HepG2 (cell line): Measurements from ENCODE around the gene VAMP8. TPM values are rescaled to one million over a fixed set of nuclear protein-coding genes. Genes with fewer than 3 reads are reported as not detected.

ENCODE experiments used
- BRCA1 ChIP-seq: sonication (generic); formaldehyde crosslinking; IDR thresholded peaks from 2 replicates; pipeline ENCODE4 v1.4.0; 2020; ENCODE audit warnings: missing genetic modification reagents
- HNF4A ChIP-seq: sonication (generic); formaldehyde crosslinking; IDR thresholded peaks from 2 replicates; pipeline ENCODE4 v1.4.0; 2020; ENCODE audit warnings: missing genetic modification reagents
- ZFP37 ChIP-seq: sonication (generic); formaldehyde crosslinking; IDR thresholded peaks from 2 replicates; pipeline ENCODE4 v1.4.0; 2020; ENCODE audit warnings: missing genetic modification reagents, borderline replicate concordance
- ZSCAN21 ChIP-seq: sonication (generic); formaldehyde crosslinking; IDR thresholded peaks from 2 replicates; pipeline ENCODE4 v1.8.0; 2022; ENCODE audit warnings: mild to moderate bottlenecking, missing genetic modification reagents, moderate library complexity, borderline replicate concordance
- ZSCAN22 ChIP-seq: sonication (generic); formaldehyde crosslinking; IDR thresholded peaks from 2 replicates; pipeline ENCODE4 v1.4.0; 2020; ENCODE audit warnings: mild to moderate bottlenecking, missing genetic modification reagents
- polyA plus RNA-seq, 8 experiments: library from polyadenylated mRNA; depleted of rRNA in 3 of 8; stranded (reverse) in 7 of 8; unstranded in 1 of 8; fragments of >200 nt; fragmentation: Illumina TruSeq in 4 of 8; extraction: Trizol in 4 of 8; gene quantifications; 2 replicates each; pipeline versions ENCODE4 v1.2.1 to v1.2.3, GENCODE V29; 2011 to 2016; ENCODE audit warnings: low read depth in 4 of 8, missing spikeins in 1 of 8, mixed read lengths in 1 of 8; ENCODE audit not compliant: insufficient read depth in 1 of 8
- total RNA-seq, 5 experiments: library from RNA; depleted of rRNA; stranded (reverse); fragments of >200 nt; fragmentation: Illumina TruSeq; extraction: Trizol; gene quantifications; 2 replicates each; pipeline ENCODE4 v1.2.3, GENCODE V29; 2016; ENCODE audit warnings: low read depth in 1 of 5
- TF ChIP-seq, protein P1 (sequence below): IDR thresholded peaks from 2 replicates; pipeline ENCODE4 v1.6.1; 2018; ENCODE audit warnings: missing genetic modification reagents, mild to moderate bottlenecking, missing compliant biosample characterization
- TF ChIP-seq, protein P2 (sequence below): sonication (generic); formaldehyde crosslinking; IDR thresholded peaks from 2 replicates; pipeline ENCODE4 v1.5.0; 2020; ENCODE audit warnings: mild to moderate bottlenecking, missing genetic modification reagents, borderline replicate concordance
- TF ChIP-seq, protein P3 (sequence below): sonication (generic); formaldehyde crosslinking; IDR thresholded peaks from 2 replicates; pipeline ENCODE4 v1.8.1; 2023; ENCODE audit warnings: missing genetic modification reagents, inconsistent platforms, borderline replicate concordance
- TF ChIP-seq, protein P4 (sequence below): sonication (generic); formaldehyde crosslinking; IDR thresholded peaks from 2 replicates; pipeline ENCODE4 v1.5.1; 2020; ENCODE audit warnings: missing genetic modification reagents, mild to moderate bottlenecking, borderline replicate concordance
- TF ChIP-seq, protein P5 (sequence below): sonication (generic); formaldehyde crosslinking; IDR thresholded peaks from 2 replicates; pipeline ENCODE4 v1.4.0; 2020; ENCODE audit warnings: missing genetic modification reagents
- TF ChIP-seq, protein P6 (sequence below): sonication (generic); formaldehyde crosslinking; IDR thresholded peaks from 2 replicates; pipeline ENCODE4 v1.4.0; 2020; ENCODE audit warnings: missing genetic modification reagents

The VAMP8 gene
- total and polyA plus RNA-seq, 2 of the 13 experiments (the other 11 are each of a cell fraction or from before 2014, with no cell fraction given): 83.3 to 157 TPM

DNA sequence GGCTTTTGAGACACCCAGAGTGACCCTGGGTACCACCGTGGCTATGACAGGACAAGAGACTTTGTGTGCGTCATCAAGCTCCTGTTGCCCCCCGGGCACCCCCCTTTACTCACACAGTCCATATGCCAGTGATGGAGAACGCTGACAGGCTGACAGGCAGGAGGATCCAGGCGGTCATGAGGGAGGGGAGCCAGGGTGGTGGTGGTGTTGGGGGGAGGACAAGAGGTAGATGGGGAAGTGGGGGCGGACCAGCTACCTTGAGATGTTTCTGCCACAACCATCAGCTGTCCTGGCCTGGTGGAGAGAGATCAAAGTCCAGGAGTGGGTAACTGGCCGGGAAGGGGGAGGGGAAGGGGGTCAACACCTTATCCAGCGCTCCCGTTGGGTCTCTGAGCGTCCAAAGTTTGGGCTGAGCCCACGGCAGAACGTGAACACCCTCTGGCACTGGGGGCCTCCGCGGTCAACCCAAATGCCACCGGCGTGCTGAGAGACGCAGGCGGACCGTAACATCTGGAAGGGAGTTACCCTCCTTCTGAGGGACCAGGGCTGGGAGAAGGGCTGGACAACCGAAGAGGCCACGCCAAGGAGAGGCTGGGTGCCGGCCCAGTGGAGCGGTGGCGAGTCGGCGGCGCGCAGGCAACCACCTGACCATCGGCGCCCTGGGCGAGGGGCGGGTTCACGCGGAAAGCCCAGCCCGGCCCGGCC, 24.5 kb downstream of the VAMP8 start (continued):
- TF ChIP-seq, protein P1, sequence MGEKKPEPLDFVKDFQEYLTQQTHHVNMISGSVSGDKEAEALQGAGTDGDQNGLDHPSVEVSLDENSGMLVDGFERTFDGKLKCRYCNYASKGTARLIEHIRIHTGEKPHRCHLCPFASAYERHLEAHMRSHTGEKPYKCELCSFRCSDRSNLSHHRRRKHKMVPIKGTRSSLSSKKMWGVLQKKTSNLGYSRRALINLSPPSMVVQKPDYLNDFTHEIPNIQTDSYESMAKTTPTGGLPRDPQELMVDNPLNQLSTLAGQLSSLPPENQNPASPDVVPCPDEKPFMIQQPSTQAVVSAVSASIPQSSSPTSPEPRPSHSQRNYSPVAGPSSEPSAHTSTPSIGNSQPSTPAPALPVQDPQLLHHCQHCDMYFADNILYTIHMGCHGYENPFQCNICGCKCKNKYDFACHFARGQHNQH (CRISPR knock-in tag): 0 out of 2 replicates have a peak, but pooled peaks have one; percentile 30
- TF ChIP-seq ZFP37 (CRISPR knock-in tag) (0 out of 2 replicates have a peak, but pooled peaks have one; percentile 11), ZSCAN22 (CRISPR knock-in tag) (no peak), ZSCAN21 (CRISPR knock-in tag) (peak; percentile 74; the same call in 1 of the 2 replicates), HNF4A (CRISPR knock-in tag) (peak; percentile 89), BRCA1 (no peak)
- TF ChIP-seq, protein P2, sequence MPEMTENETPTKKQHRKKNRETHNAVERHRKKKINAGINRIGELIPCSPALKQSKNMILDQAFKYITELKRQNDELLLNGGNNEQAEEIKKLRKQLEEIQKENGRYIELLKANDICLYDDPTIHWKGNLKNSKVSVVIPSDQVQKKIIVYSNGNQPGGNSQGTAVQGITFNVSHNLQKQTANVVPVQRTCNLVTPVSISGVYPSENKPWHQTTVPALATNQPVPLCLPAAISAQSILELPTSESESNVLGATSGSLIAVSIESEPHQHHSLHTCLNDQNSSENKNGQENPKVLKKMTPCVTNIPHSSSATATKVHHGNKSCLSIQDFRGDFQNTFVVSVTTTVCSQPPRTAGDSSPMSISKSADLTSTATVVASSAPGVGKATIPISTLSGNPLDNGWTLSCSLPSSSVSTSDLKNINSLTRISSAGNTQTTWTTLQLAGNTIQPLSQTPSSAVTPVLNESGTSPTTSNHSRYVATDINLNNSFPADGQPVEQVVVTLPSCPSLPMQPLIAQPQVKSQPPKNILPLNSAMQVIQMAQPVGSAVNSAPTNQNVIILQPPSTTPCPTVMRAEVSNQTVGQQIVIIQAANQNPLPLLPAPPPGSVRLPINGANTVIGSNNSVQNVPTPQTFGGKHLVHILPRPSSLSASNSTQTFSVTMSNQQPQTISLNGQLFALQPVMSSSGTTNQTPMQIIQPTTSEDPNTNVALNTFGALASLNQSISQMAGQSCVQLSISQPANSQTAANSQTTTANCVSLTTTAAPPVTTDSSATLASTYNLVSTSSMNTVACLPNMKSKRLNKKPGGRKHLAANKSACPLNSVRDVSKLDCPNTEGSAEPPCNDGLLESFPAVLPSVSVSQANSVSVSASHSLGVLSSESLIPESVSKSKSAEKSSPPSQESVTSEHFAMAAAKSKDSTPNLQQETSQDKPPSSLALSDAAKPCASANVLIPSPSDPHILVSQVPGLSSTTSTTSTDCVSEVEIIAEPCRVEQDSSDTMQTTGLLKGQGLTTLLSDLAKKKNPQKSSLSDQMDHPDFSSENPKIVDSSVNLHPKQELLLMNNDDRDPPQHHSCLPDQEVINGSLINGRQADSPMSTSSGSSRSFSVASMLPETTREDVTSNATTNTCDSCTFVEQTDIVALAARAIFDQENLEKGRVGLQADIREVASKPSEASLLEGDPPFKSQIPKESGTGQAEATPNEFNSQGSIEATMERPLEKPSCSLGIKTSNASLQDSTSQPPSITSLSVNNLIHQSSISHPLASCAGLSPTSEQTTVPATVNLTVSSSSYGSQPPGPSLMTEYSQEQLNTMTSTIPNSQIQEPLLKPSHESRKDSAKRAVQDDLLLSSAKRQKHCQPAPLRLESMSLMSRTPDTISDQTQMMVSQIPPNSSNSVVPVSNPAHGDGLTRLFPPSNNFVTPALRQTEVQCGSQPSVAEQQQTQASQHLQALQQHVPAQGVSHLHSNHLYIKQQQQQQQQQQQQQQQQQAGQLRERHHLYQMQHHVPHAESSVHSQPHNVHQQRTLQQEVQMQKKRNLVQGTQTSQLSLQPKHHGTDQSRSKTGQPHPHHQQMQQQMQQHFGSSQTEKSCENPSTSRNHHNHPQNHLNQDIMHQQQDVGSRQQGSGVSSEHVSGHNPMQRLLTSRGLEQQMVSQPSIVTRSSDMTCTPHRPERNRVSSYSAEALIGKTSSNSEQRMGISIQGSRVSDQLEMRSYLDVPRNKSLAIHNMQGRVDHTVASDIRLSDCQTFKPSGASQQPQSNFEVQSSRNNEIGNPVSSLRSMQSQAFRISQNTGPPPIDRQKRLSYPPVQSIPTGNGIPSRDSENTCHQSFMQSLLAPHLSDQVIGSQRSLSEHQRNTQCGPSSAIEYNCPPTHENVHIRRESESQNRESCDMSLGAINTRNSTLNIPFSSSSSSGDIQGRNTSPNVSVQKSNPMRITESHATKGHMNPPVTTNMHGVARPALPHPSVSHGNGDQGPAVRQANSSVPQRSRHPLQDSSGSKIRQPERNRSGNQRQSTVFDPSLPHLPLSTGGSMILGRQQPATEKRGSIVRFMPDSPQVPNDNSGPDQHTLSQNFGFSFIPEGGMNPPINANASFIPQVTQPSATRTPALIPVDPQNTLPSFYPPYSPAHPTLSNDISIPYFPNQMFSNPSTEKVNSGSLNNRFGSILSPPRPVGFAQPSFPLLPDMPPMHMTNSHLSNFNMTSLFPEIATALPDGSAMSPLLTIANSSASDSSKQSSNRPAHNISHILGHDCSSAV (CRISPR knock-in tag): no peak
- TF ChIP-seq, protein P3, sequence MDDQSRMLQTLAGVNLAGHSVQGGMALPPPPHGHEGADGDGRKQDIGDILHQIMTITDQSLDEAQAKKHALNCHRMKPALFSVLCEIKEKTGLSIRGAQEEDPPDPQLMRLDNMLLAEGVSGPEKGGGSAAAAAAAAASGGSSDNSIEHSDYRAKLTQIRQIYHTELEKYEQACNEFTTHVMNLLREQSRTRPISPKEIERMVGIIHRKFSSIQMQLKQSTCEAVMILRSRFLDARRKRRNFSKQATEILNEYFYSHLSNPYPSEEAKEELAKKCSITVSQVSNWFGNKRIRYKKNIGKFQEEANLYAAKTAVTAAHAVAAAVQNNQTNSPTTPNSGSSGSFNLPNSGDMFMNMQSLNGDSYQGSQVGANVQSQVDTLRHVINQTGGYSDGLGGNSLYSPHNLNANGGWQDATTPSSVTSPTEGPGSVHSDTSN (CRISPR knock-in tag): no peak
- TF ChIP-seq, protein P4, sequence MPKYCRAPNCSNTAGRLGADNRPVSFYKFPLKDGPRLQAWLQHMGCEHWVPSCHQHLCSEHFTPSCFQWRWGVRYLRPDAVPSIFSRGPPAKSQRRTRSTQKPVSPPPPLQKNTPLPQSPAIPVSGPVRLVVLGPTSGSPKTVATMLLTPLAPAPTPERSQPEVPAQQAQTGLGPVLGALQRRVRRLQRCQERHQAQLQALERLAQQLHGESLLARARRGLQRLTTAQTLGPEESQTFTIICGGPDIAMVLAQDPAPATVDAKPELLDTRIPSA (CRISPR knock-in tag): peak; percentile 66; the same call in 1 of the 2 replicates
- TF ChIP-seq, protein P5, sequence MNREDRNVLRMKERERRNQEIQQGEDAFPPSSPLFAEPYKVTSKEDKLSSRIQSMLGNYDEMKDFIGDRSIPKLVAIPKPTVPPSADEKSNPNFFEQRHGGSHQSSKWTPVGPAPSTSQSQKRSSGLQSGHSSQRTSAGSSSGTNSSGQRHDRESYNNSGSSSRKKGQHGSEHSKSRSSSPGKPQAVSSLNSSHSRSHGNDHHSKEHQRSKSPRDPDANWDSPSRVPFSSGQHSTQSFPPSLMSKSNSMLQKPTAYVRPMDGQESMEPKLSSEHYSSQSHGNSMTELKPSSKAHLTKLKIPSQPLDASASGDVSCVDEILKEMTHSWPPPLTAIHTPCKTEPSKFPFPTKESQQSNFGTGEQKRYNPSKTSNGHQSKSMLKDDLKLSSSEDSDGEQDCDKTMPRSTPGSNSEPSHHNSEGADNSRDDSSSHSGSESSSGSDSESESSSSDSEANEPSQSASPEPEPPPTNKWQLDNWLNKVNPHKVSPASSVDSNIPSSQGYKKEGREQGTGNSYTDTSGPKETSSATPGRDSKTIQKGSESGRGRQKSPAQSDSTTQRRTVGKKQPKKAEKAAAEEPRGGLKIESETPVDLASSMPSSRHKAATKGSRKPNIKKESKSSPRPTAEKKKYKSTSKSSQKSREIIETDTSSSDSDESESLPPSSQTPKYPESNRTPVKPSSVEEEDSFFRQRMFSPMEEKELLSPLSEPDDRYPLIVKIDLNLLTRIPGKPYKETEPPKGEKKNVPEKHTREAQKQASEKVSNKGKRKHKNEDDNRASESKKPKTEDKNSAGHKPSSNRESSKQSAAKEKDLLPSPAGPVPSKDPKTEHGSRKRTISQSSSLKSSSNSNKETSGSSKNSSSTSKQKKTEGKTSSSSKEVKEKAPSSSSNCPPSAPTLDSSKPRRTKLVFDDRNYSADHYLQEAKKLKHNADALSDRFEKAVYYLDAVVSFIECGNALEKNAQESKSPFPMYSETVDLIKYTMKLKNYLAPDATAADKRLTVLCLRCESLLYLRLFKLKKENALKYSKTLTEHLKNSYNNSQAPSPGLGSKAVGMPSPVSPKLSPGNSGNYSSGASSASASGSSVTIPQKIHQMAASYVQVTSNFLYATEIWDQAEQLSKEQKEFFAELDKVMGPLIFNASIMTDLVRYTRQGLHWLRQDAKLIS (CRISPR knock-in tag): no peak
- TF ChIP-seq, protein P6, sequence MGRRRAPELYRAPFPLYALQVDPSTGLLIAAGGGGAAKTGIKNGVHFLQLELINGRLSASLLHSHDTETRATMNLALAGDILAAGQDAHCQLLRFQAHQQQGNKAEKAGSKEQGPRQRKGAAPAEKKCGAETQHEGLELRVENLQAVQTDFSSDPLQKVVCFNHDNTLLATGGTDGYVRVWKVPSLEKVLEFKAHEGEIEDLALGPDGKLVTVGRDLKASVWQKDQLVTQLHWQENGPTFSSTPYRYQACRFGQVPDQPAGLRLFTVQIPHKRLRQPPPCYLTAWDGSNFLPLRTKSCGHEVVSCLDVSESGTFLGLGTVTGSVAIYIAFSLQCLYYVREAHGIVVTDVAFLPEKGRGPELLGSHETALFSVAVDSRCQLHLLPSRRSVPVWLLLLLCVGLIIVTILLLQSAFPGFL (CRISPR knock-in tag): no peak
